ENCODE results near the gene CHST3.

The CHST3 gene

DNA sequence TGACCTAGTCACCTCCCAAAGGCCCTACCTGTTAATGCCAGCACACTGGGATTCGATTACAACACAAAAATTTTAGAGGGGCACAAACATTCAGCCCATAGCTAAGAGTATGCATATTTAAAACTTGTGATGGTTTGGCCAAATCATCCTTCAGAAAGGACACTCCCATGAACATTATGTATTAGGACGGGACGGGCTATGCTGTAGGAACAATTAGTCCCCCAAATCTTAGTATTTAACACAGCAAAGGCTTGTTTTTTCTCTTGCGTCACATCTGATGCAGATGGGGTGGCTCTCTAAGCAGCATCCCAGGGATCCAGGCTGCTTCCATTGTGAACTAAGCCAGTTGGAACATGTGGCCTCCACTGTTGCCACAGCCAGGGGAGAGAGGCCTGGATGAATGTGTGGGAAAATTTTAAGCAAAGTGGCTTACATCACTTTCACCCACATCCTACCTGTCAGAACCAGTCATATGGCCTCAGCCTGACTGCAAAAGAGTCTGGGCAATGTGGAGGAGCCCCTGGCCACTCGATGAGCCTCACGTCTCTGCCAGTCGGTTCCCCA lies 26.6 kb downstream of the CHST3 start:
- H3K27ac ChIP-seq = no peak overlapping the region
- TF ChIP-seq CTCF (conservative IDR thresholded peaks at IDR 0.05) = no peak
- TF ChIP-seq ZFX (IDR thresholded peaks at IDR 0.05) = no peak

- no peak for TF ChIP-seq ZFX (IDR thresholded peaks at IDR 0.05)
- H3K27ac ChIP-seq = no peak overlapping the region
Observed at GRCh38 chr10:71995449-71995848, 31.3 kb downstream of the CHST3 start.

DNA sequence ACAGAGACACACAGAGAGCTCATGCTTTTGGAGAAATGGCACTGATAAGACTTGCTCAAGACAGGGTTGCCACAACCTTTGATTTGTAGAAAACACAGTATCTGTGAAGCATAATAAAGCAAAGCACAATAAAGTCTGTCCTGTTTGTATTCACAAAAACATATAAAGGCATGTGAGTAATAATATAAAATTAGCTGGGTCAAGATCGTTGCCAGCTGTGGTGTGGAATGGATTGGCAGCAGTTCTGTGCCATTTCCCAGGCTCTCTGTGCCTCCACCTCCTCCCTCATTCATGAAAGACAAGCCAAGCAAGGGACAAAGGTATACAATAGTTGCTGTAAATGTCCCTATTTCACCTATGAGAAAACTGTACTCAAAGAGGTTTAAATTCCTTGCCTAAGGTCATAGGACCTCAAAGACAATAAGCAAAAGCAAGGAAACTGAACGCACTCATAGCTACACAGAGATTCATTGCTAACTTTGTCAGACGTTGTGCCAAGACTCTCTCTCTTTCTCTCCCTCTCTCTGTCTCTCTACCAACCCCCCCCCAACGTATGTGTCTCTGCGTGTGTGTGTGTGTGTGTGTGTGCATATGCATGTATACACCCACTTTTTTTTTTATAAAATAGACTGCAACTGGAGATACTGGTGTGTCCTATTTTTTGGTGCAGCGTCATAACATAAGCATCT lies 31.8 kb downstream of the CHST3 start:
- TF ChIP-seq ZFX (IDR thresholded peaks at IDR 0.05) (no peak), CTCF (conservative IDR thresholded peaks at IDR 0.05) (no peak)
- H3K27ac ChIP-seq = no peak overlapping the region

DNA sequence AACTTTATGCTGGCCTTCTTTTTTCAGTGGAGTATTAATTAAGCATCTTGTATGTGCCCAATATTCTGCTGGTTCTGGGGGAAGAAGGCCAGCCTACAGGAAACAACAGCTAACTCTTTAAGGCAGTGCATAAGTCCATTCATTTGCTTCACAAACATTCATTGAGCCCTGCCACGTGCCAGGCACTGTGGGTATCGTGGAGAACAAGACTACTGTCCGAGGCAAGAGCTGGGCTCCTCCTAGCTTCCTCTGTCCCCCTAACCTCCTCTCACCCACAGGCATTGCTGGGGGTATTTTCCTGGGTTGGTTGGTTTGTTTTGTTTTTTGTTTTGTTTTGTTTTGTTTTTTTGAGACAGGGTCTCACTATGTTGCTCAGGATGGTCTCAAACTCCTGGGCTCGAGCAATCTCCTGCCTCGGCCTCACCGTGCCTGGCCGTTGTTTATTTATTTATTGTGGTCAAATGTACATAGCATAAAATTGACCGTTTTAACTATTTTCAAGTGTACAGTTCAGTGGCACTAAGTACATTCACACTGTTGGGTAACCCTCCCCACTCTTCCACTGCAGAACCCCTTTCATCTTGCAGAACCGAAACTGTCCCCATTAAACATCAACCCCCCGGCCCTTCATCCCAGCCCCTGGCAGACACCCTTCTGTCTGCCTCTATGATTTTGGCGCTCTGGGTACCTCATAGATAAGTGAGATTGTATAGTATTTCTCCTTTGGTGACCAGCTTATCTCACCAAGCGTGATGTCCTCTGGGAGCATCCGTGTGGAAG lies 32.6 kb downstream of the CHST3 start:
- no peak overlapping the region for H3K27ac ChIP-seq
- TF ChIP-seq CTCF (conservative IDR thresholded peaks at IDR 0.05) (no peak), ZFX (IDR thresholded peaks at IDR 0.05) (no peak)

DNA sequence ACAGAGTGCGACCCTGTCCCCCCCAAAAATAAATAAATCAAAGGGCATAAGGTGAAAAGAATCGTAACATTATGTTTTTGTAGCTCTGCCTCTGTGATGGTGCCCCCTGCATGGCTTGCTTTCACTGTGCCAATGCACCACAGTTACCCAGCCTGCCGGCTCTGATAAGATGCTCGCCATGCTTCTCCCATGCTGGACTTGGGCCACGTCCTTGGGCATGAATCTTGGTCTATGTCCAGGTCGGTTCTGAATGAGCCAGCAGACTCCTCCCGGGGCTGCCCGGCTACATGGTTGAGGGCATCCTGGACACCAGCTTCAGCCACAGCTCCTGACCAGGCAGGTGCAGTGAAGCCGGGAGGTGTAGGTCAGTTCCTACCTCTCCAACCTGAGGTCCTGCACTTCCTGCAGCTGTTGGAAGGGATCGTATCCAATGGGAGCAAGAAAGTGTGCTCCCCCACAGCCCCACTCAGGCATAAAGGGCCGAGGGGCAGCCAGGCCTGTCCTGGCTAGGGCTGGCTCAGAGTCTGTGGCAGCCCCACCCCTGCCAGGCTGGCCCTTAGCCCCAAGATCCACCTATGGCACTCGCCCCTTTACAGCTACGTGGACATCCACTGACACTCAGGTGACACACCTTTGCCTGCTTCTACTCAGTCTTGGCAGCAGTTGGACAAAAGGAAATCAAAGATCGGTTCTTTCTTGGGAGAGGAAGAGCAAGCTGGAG lies 34.1 kb downstream of the CHST3 start:
- no peak overlapping the region for H3K27ac ChIP-seq

DNA sequence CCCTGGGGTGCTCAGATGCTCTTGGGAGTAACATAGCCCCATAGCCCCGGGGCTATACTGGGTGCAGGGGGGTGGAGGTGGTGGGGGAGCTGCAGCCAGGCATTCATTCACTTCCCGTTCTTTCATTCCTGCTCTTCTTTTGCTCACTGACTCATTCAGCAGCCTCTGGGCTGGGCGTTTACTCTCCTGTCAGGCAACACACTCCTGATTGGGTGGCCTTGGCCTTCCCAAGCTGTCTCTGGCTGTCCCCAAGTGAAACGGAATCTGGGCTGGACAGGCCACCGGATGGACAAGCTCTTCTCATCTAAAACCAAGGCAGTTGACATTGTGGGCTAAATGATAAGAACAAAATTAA lies 34.6 kb downstream of the CHST3 start:
- H3K27ac ChIP-seq = no peak overlapping the region

More for the DNA sequence above, 34.1 kb downstream of the CHST3 start:
- TF ChIP-seq CTCF (conservative IDR thresholded peaks at IDR 0.05) = no peak
- TF ChIP-seq ZFX (IDR thresholded peaks at IDR 0.05) = no peak

More for the DNA sequence above, 34.6 kb downstream of the CHST3 start:
- TF ChIP-seq CTCF (conservative IDR thresholded peaks at IDR 0.05) (no peak), ZFX (IDR thresholded peaks at IDR 0.05) (no peak)

All from C4-2B (cell line).